Stimulated activated naive CD8-positive, alpha-beta T cell treated with anti-CD3 and anti-CD28 coated beads, Interleukin-15, Interleukin-2, amounts not matched to agents 100 ng/mL and 50 ng/mL, for 24 hours (primary cell): ENCODE data around the gene DPP7.

Experiments used
- H3K27ac Mint-ChIP-seq: one replicate; pipeline ENCODE4 v1.8.0; 2021; ENCODE audit warnings: mild to moderate bottlenecking, mixed read lengths
- H3K27me3 Mint-ChIP-seq: one replicate; pipeline ENCODE4 v1.8.0; 2021; ENCODE audit warnings: mixed read lengths
- H3K36me3 Mint-ChIP-seq: one replicate; pipeline ENCODE4 v1.8.0; 2021; ENCODE audit warnings: low read depth, mixed read lengths
- H3K4me1 Mint-ChIP-seq: one replicate; pipeline ENCODE4 v1.8.0; 2021; ENCODE audit warnings: low read depth, mixed read lengths
- H3K4me3 Mint-ChIP-seq: one replicate; pipeline ENCODE4 v1.8.0; 2021; ENCODE audit warnings: mild to moderate bottlenecking, mixed read lengths
- H3K9me3 Mint-ChIP-seq: one replicate; pipeline ENCODE4 v1.8.0; 2021; ENCODE audit warnings: mixed read lengths

The DPP7 gene

GRCh38 chr9:137082222-137082924 is 32.2 kb downstream of the DPP7 start:
- no peak overlapping the region for H3K27ac Mint-ChIP-seq
- H3K4me3 Mint-ChIP-seq, result no peak overlapping the region
- no peaks in the 10 kb centered on the region for H3K9me3 Mint-ChIP-seq
- H3K36me3 Mint-ChIP-seq, result peaks cover 5% of the 10 kb centered on the region
- H3K27me3 Mint-ChIP-seq, result no peaks in the 10 kb centered on the region
- peaks cover 28% of the 10 kb centered on the region for H3K4me1 Mint-ChIP-seq

GRCh38 chr9:137080260-137081122 is 34.0 kb downstream of the DPP7 start:
- Mint-ChIP-seq H3K4me3 (no peak overlapping the region), H3K36me3 (peaks cover 5% of the 10 kb centered on the region), H3K4me1 (peaks cover 23% of the 10 kb centered on the region), H3K9me3 (no peaks in the 10 kb centered on the region), H3K27me3 (no peaks in the 10 kb centered on the region), H3K27ac (no peak overlapping the region)

DNA sequence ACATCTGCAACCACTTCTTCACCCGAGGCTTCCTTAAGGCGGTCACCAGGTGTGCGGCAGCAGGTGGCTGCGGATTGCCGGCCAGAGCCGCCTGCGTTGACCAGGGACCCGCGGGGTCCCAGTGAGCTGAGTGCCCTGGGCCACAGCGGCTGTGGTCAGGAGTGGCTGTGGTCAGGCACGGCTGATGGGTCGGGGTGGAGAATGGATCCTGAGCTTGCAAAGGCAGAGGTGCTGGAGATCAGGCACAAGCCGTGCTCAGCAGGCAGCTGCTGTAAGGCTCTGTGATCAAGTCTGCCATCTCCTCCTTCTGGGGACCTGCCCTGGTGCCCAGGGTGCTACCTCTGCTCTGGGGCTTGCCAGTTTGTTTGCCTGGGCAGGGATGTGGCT is 35.1 kb downstream of the DPP7 start:
- Mint-ChIP-seq H3K4me3 (peak overlapping the region; percentile 3), H3K9me3 (no peaks in the 10 kb centered on the region), H3K36me3 (peaks cover 5% of the 10 kb centered on the region), H3K4me1 (peaks cover 14% of the 10 kb centered on the region), H3K27me3 (no peaks in the 10 kb centered on the region), H3K27ac (no peak overlapping the region)

- H3K27me3 Mint-ChIP-seq, result no peaks in the 10 kb centered on the region
- H3K27ac Mint-ChIP-seq, result no peak overlapping the region
- H3K36me3 Mint-ChIP-seq, result peaks cover 5% of the 10 kb centered on the region
- H3K9me3 Mint-ChIP-seq, result no peaks in the 10 kb centered on the region
- H3K4me3 Mint-ChIP-seq, result peak overlapping the region; percentile 74
- peaks cover 11% of the 10 kb centered on the region for H3K4me1 Mint-ChIP-seq
These were observed 35.7 kb downstream of the DPP7 start for GRCh38 chr9:137078701-137079400.

DNA sequence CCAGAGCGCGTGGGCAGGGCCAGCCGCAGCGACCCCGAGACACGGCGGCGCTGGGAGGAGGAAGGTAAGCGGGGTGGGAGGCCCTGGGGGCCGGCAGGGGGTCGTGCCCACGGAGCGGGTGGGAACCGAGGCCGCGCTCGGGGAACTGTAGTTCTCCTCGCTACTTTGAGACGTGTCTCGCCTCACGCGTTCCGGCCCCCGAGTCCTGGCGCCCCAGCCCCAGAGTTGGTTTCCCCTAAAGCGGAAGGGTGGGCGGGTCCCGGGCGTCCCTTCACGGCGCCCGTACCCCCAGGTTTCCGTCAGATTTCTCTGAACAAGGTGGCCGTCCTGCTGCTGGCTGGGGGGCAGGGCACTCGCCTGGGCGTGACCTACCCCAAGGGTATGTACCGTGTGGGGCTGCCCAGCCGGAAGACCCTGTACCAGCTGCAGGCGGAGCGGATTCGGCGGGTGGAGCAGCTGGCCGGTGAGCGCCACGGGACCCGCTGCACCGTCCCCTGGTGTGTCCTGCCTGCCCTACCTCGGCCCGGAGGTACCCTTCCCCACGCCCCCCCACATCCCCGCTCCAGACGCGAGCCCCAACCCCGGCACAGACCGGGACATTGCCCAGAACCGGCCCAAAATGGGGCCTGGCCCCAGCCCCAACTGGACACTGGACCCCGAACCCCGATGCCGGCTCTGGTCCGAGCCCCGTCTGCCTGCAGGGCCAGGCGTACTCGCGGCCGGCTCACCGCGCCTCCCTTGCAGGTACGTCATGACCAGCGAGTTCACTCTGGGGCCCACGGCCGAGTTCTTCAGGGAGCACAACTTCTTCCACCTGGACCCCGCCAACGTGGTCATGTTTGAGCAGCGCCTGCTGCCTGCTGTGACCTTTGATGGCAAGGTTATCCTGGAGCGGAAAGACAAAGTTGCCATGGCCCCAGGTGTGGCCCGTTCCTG is 36.5 kb downstream of the DPP7 start:
- Mint-ChIP-seq H3K4me1 (peaks cover 3% of the 10 kb centered on the region), H3K27me3 (no peaks in the 10 kb centered on the region), H3K27ac (no peak overlapping the region), H3K36me3 (no peaks in the 10 kb centered on the region), H3K4me3 (peak overlapping the region; percentile 74), H3K9me3 (no peaks in the 10 kb centered on the region)

GRCh38 chr9:137077010-137077747 is 37.4 kb downstream of the DPP7 start, which contains the start of gene UAP1L1:
UAP1L1 (plus strand) TSS chr9:137077517; CDS start chr9:137077533, 16 bp downstream.
- no peak within 1 kb of the TSS for H3K27ac Mint-ChIP-seq
- no peaks in the 10 kb centered on the region for H3K4me1 Mint-ChIP-seq
- no peaks in the 10 kb centered on the region for H3K9me3 Mint-ChIP-seq
- peak within 1 kb of the TSS; percentile 74 for H3K4me3 Mint-ChIP-seq
- H3K27me3 Mint-ChIP-seq, result no peaks in the 10 kb centered on the region
- no peaks in the 10 kb centered on the region for H3K36me3 Mint-ChIP-seq

- Mint-ChIP-seq H3K9me3 (no peaks in the 10 kb centered on the region), H3K27ac (no peak overlapping the region), H3K27me3 (no peaks in the 10 kb centered on the region), H3K4me3 (peak overlapping the region; percentile 50), H3K36me3 (no peaks in the 10 kb centered on the region), H3K4me1 (no peaks in the 10 kb centered on the region)
These were observed 37.9 kb downstream of the DPP7 start for GRCh38 chr9:137076636-137077009.

DNA sequence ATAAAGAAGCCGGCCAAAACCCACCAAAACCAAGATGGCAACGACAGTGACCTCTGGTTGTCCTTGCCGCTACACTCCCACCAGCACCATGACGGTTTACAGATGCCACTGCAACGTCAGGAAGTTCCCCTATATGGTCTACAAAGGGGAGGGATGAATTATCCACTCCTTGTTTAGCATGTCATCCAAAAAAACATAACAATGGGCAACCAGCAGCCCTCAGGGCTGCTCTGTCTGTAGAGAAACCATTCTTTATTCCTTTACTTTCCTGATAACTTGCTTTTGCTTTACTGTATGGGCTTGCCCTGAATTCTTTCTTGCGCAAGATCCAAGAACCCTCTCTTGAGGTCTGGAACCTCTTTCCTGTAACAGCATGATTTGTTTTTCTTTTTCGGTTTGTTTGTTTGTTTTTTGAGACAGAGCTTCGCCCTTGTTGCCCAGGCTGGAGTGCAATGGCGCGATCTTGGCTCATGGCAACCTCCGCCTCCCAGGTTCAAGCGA is 39.2 kb downstream of the DPP7 start:
- no peak overlapping the region for H3K27ac Mint-ChIP-seq
- peaks cover 7% of the 10 kb centered on the region for H3K4me1 Mint-ChIP-seq
- no peaks in the 10 kb centered on the region for H3K27me3 Mint-ChIP-seq
- H3K9me3 Mint-ChIP-seq, result no peaks in the 10 kb centered on the region
- H3K4me3 Mint-ChIP-seq, result no peak overlapping the region
- H3K36me3 Mint-ChIP-seq, result no peaks in the 10 kb centered on the region

- H3K27ac Mint-ChIP-seq, result no peak overlapping the region
- H3K27me3 Mint-ChIP-seq, result no peaks in the 10 kb centered on the region
- no peak overlapping the region for H3K4me3 Mint-ChIP-seq
- H3K36me3 Mint-ChIP-seq, result no peaks in the 10 kb centered on the region
- H3K4me1 Mint-ChIP-seq, result peaks cover 7% of the 10 kb centered on the region
- no peaks in the 10 kb centered on the region for H3K9me3 Mint-ChIP-seq
These were observed 39.8 kb downstream of the DPP7 start for GRCh38 chr9:137074657-137075274.

- Mint-ChIP-seq H3K36me3 (no peaks in the 10 kb centered on the region), H3K4me3 (no peak overlapping the region), H3K27ac (no peak overlapping the region), H3K27me3 (no peaks in the 10 kb centered on the region), H3K4me1 (peaks cover 7% of the 10 kb centered on the region), H3K9me3 (no peaks in the 10 kb centered on the region)
These were observed 40.5 kb downstream of the DPP7 start for GRCh38 chr9:137073992-137074399.

DNA sequence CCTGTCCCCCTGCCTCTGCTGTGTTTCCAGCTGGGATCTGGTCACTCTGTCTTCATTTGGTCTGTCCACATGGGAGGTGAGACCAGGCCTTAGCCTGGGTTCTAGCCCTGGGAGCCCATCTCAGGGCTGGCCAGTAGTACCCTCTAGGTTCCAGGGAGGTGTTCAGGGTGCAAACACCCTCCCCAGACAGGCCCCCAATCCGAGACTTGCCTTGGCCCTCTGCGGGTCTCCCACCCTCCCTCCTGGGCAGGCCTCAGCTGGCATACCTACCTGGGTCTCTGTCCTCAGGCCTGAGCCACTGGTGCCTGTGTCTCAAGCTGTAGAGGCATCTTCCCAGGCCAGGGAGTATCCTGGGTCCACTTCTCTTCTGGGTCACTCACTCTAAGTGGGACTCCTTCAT is 43.3 kb downstream of the DPP7 start:
- H3K4me1 Mint-ChIP-seq, result peaks cover 12% of the 10 kb centered on the region
- H3K27ac Mint-ChIP-seq, result peak overlapping the region; percentile 69
- H3K4me3 Mint-ChIP-seq, result peak overlapping the region; percentile 68
- no peaks in the 10 kb centered on the region for H3K9me3 Mint-ChIP-seq
- H3K36me3 Mint-ChIP-seq, result no peaks in the 10 kb centered on the region
- H3K27me3 Mint-ChIP-seq, result no peaks in the 10 kb centered on the region

GRCh38 chr9:137070906-137071275 is 43.6 kb downstream of the DPP7 start:
- no peaks in the 10 kb centered on the region for H3K36me3 Mint-ChIP-seq
- H3K27me3 Mint-ChIP-seq, result no peaks in the 10 kb centered on the region
- H3K4me1 Mint-ChIP-seq, result peaks cover 12% of the 10 kb centered on the region
- H3K27ac Mint-ChIP-seq, result peak overlapping the region; percentile 69
- no peaks in the 10 kb centered on the region for H3K9me3 Mint-ChIP-seq
- H3K4me3 Mint-ChIP-seq, result peak overlapping the region; percentile 68

DNA sequence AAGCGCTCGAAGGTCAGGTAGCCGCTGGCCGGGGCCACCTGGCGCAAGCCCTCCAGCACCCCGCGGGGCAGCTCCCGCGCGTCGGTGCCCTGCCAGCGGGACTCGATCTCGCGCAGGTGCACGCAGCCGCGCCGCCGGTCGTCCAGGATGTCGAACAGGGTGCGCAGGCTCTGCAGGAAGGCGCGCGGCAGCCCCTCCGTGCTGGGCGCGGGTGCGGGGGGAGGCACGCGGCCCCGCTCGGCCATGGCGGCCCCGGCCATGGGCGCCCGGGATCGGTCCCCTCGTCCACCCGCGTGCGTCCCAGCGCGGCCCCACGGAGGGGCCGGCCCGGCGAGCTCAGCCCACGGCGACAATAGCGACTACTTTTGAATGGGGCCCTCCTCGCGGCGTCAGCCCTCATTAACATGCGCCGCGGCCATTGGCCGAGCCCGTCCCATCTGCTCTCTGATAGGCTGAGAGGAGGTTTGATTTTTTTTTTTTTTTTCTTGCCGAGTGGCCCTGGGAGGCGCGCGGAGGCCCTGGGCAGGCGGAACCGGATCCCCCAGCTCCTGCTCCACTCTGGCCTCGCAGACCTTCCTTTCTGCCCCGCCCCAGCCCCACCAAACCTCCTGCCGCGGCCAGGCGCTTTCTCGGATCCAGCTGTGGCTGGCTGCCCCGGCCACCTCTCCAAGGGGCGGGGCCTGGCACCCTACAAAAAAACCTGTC is 44.2 kb downstream of the DPP7 start, which contains the start of gene SAPCD2:
Gene SAPCD2, minus strand, starts transcription at position 357 of the 705 bp plus-strand sequence. Its CDS starts 97 bp downstream, at position 260.
- no peaks in the 10 kb centered on the region for H3K36me3 Mint-ChIP-seq
- peak within 1 kb of the TSS; percentile 68 for H3K4me3 Mint-ChIP-seq
- no peaks in the 10 kb centered on the region for H3K9me3 Mint-ChIP-seq
- H3K27me3 Mint-ChIP-seq, result no peaks in the 10 kb centered on the region
- peak within 1 kb of the TSS; percentile 69 for H3K27ac Mint-ChIP-seq
- H3K4me1 Mint-ChIP-seq, result peaks cover 12% of the 10 kb centered on the region
